ENCODE measurements around the gene MPC1. TPM values are rescaled to one million over a fixed set of nuclear protein-coding genes. Genes with fewer than 3 reads are reported as not detected.
"Not testable (repeated sequence)": the region's sequence is repeated elsewhere in the genome, so short reads cannot be mapped to it uniquely, and the experiment has no call there.

Gene MPC1
- total and polyA plus RNA-seq, 9 donors = 64.7 to 98.0 (median 71.2) TPM

DNA sequence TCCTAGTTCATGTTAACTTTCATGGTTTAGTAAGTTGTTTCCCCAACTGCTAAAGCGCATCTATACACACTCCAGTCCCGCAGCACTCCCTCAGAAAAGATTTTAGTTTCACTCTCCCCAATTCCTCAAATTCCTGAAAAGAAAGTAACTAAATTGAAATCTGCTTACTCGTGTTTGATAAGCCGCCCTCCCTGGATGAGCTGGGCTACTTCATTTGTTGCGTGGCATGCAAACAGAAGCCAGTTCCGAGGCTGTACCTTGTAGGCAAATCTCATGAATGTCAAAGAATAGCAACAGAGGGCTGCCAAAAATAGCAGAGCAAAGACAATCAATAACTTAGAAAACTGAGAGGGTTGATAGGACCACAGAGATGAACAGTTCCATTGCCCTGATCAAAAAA, 16.9 kb downstream of the MPC1 start:
- Histone ChIP-seq H3K36me3 (ENCODE audit: control insufficient read depth, insufficient read depth, low read length) (peaks cover 21% of the 10 kb centered on the region), H3K9me3 (replicated peaks; ENCODE audit: control insufficient read depth, low read depth, low read length) (no peaks in the 10 kb centered on the region), H3K27me3 (ENCODE audit: control insufficient read depth, insufficient read depth, low read length) (no peaks in the 10 kb centered on the region), H3K4me1 (ENCODE audit: control insufficient read depth, insufficient read depth, low read length) (peaks cover 11% of the 10 kb centered on the region), H3K27ac (ENCODE audit: low read length) (no peak overlapping the region), H3K4me3 (ENCODE audit: low read length) (no peak overlapping the region)
- WGBS (ENCODE audit: insufficient coverage) = 65% methylated on average over 5 of the region's 6 CpGs
- no peak for DNase-seq

DNA sequence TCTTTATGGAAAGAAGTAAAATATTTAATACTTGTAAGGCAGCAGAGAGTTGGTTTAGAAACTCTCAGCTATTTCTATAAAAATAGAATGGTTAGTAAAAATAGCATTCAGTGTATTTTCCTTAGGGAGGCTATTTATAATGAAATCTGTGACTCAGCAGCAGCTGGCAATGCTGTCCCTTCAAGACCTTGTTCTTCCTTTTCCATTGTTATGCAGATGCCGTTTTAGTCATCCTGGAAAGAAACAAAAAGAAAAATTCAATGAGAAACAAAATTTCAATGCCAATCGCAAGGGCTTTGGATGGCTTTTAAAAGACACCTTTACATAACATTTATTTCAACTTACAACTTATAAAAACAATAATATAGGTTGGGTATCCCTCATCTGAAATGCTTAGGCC, 17.5 kb downstream of the MPC1 start:
- DNase-seq = peak; percentile 72
- peaks cover 11% of the 10 kb centered on the region for H3K4me1 ChIP-seq (ENCODE audit: control insufficient read depth, insufficient read depth, low read length)
- H3K27ac ChIP-seq (ENCODE audit: low read length) = peak overlapping the region; percentile 31
- peaks cover 21% of the 10 kb centered on the region for H3K36me3 ChIP-seq (ENCODE audit: control insufficient read depth, insufficient read depth, low read length)
- no peak overlapping the region for H3K4me3 ChIP-seq (ENCODE audit: low read length)
- no peaks in the 10 kb centered on the region for H3K9me3 ChIP-seq (replicated peaks; ENCODE audit: control insufficient read depth, low read depth, low read length)
- H3K27me3 ChIP-seq (ENCODE audit: control insufficient read depth, insufficient read depth, low read length) = no peaks in the 10 kb centered on the region
- no CpG with 5 or more reads among the region's 2 CpGs for WGBS (ENCODE audit: insufficient coverage)

DNA sequence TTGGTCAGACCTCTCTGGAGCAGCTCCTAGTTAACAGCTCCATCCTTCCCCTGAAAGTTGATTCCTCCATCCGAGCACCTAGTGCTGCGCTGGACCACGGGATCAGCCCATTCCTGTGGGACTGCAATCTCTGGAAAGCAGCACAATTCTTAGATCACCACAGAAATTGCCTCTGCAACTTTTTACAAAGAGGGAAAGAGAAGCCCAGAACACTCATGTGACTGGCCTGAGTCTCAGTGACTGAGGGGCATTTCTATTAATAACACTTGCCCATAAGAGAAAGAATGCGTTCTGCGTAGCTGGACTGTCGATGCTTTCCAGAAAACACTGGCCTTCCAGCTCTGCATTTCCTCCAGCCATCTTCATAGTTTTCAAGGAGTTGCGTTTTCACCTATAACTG, 18.3 kb downstream of the MPC1 start:
- peak overlapping the region; percentile 37 for H3K27ac ChIP-seq (ENCODE audit: low read length)
- WGBS (ENCODE audit: insufficient coverage) = 65% methylated on average over 6 of the region's 7 CpGs
- no peak overlapping the region for H3K4me3 ChIP-seq (ENCODE audit: low read length)
- no peaks in the 10 kb centered on the region for H3K27me3 ChIP-seq (ENCODE audit: control insufficient read depth, insufficient read depth, low read length)
- H3K36me3 ChIP-seq (ENCODE audit: control insufficient read depth, insufficient read depth, low read length) = peaks cover 21% of the 10 kb centered on the region
- H3K4me1 ChIP-seq (ENCODE audit: control insufficient read depth, insufficient read depth, low read length) = peaks cover 11% of the 10 kb centered on the region
- H3K9me3 ChIP-seq (replicated peaks; ENCODE audit: control insufficient read depth, low read depth, low read length) = no peaks in the 10 kb centered on the region
- peak; percentile 34 for DNase-seq

DNA sequence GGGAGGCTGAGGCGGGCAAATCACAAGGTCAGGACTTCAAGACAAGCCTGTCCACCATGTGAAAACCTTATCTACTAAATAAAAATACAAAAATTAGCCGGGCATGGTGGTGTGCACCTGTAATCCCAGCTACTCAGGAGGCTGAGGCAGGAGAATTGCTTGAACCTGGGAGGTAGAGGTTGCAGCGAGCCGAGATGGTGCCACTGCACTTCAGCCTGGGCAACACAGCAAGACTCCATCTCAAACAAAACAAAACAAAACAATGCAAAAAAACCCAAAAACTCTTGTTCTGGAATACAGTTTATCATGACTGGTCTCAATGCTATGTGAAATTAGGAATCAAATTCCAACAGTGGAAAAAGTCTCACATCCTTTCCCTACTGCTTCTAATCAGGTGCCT, 20.3 kb downstream of the MPC1 start:
- Histone ChIP-seq H3K4me1 (ENCODE audit: control insufficient read depth, insufficient read depth, low read length) (peaks cover 11% of the 10 kb centered on the region), H3K36me3 (ENCODE audit: control insufficient read depth, insufficient read depth, low read length) (peaks cover 18% of the 10 kb centered on the region)
- H3K27ac ChIP-seq (ENCODE audit: low read length); H3K4me3 ChIP-seq (ENCODE audit: low read length); DNase-seq; H3K9me3 ChIP-seq (replicated peaks; ENCODE audit: control insufficient read depth, low read depth, low read length); H3K27me3 ChIP-seq (ENCODE audit: control insufficient read depth, insufficient read depth, low read length): not testable (repeated sequence)
- WGBS (ENCODE audit: insufficient coverage) = no CpG with 5 or more reads among the region's 4 CpGs

DNA sequence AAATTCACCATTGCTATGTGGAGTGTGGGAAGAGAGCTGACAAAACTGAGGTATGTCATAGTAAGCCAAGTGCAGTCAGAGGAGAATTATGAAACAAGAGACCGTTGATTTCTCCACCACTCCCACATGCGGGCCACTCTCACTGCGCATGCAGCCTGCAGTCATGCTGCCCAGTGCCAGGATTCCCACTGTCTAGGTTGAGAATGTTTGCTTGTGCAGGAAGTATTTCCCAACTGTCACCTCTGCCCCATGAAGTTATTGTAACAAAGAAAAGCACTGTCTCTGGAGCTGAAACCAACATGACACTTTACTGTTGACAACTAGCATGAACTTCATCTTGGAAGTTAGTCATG, 21.7 kb downstream of the MPC1 start:
- no peaks in the 10 kb centered on the region for H3K9me3 ChIP-seq (replicated peaks; ENCODE audit: control insufficient read depth, low read depth, low read length)
- peaks cover 16% of the 10 kb centered on the region for H3K36me3 ChIP-seq (ENCODE audit: control insufficient read depth, insufficient read depth, low read length)
- no CpG with 5 or more reads among the region's 3 CpGs for WGBS (ENCODE audit: insufficient coverage)
- H3K4me1 ChIP-seq (ENCODE audit: control insufficient read depth, insufficient read depth, low read length) = peaks cover 11% of the 10 kb centered on the region
- no peak overlapping the region for H3K27ac ChIP-seq (ENCODE audit: low read length)
- no peak overlapping the region for H3K4me3 ChIP-seq (ENCODE audit: low read length)
- H3K27me3 ChIP-seq (ENCODE audit: control insufficient read depth, insufficient read depth, low read length) = no peaks in the 10 kb centered on the region
- no peak for DNase-seq

DNA sequence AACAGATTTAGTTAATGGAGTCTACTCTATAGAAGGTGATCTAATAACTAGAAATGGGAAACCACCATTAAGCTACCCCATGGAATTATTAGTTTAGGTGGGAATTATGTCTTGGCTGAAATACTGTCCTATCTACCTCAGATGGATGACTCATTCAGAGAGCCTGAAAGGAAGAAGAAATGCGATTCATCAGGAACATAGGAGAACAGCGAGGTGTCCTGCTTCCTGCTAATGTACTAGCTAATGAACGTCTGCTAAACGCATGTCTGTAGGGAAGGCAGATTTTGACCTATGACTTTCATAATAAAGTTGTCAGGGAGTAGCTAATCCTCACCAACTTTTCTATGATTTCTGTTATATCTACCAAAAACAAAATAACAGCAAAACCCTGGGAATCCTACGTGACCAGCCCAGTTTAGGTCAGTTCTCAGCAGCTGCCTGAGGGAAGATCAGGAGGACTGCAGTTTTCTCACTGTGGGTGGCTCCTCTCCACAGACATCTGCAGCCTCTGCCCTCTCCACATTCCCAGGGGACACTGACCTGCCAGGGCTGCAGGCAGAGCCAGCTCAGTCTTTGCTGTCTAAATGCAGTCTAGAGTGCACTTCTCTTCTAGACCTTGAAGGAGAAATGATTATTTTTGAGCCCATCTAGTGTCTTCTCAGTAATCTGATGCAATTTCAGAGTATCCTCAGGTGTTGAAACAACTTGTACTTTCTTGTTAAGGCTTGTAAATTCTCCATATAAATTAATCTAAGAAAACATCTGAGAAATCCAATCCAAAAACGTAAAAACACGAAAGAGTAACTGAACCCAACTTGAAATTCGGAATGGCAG, 22.3 kb downstream of the MPC1 start:
- no peak overlapping the region for H3K27ac ChIP-seq (ENCODE audit: low read length)
- H3K27me3 ChIP-seq (ENCODE audit: control insufficient read depth, insufficient read depth, low read length) = no peaks in the 10 kb centered on the region
- peaks cover 11% of the 10 kb centered on the region for H3K4me1 ChIP-seq (ENCODE audit: control insufficient read depth, insufficient read depth, low read length)
- H3K4me3 ChIP-seq (ENCODE audit: low read length) = no peak overlapping the region
- 82% methylated on average over 4 of the region's 8 CpGs for WGBS (ENCODE audit: insufficient coverage)
- DNase-seq = no peak
- H3K9me3 ChIP-seq (replicated peaks; ENCODE audit: control insufficient read depth, low read depth, low read length) = no peaks in the 10 kb centered on the region
- peaks cover 13% of the 10 kb centered on the region for H3K36me3 ChIP-seq (ENCODE audit: control insufficient read depth, insufficient read depth, low read length)

DNA sequence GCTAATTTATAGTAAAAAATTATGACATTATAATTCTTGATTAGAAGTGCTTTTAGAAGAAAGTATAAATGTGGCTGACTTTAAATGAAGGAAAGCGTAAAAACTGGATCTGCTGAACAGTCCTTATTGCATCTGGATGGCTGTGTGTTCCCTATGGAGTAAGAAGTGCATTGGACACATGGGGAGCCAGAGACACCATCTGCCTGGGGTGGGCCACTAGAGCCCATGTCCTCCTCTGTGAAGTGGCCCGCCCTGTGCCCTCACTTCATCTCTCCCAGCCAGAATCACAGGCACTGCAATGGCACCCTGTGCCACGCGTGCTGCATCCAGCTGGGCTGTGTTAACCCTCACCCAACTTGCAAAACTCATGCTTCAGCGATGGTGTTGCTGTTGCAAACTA, 27.2 kb downstream of the MPC1 start:
- H3K9me3 ChIP-seq (replicated peaks; ENCODE audit: control insufficient read depth, low read depth, low read length) = no peaks in the 10 kb centered on the region
- no peak overlapping the region for H3K4me3 ChIP-seq (ENCODE audit: low read length)
- H3K27me3 ChIP-seq (ENCODE audit: control insufficient read depth, insufficient read depth, low read length) = peaks cover 7% of the 10 kb centered on the region
- H3K4me1 ChIP-seq (ENCODE audit: control insufficient read depth, insufficient read depth, low read length) = no peaks in the 10 kb centered on the region
- 60% methylated on average over 3 of the region's 5 CpGs for WGBS (ENCODE audit: insufficient coverage)
- H3K27ac ChIP-seq (ENCODE audit: low read length) = no peak overlapping the region
- no peaks in the 10 kb centered on the region for H3K36me3 ChIP-seq (ENCODE audit: control insufficient read depth, insufficient read depth, low read length)
- DNase-seq = no peak

DNA sequence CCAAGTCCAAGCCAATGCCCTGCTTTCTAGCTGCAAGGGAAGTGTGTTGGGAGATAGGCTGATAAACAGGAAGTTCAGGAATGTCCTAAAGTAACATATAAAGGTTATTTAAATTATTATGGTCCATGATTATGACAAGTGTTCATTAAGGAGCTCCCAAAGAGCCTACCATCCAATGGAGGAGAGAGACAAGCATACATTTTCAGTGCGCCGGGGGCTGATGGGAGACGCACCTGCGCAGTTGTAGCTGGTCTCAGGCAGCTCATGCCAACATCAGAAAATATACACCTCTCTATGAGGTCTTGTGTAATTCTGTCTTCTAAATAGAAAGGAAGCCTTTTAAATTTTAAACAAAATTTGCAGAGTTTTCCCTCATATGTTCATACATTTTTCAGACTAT, 27.8 kb downstream of the MPC1 start:
- no peak overlapping the region for H3K27ac ChIP-seq (ENCODE audit: low read length)
- WGBS (ENCODE audit: insufficient coverage) = no CpG with 5 or more reads among the region's 4 CpGs

DNA sequence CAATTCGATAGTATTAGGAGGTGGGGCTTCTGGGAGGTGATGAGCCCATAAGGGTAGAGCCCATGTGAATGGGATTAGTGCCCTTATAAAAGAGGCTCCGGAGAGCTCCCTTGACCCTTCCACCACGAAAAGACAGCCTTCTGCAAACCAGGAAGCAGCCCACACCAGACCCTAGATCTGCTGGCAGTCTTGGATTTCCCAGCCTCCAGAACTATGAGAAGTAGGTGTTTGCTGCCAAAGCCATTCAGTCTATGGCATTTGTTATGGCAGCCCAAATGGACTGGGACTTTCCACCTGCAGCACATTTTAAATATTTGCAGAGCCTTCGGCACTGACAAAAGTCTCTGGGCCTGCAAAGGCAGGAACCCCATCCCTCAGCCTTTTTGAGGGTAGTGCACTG, 28.6 kb downstream of the MPC1 start:
- H3K27me3 ChIP-seq (ENCODE audit: control insufficient read depth, insufficient read depth, low read length) = peaks cover 7% of the 10 kb centered on the region
- no peaks in the 10 kb centered on the region for H3K9me3 ChIP-seq (replicated peaks; ENCODE audit: control insufficient read depth, low read depth, low read length)
- no peak overlapping the region for H3K4me3 ChIP-seq (ENCODE audit: low read length)
- DNase-seq = no peak
- no peak overlapping the region for H3K27ac ChIP-seq (ENCODE audit: low read length)
- H3K4me1 ChIP-seq (ENCODE audit: control insufficient read depth, insufficient read depth, low read length) = no peaks in the 10 kb centered on the region
- no CpG with 5 or more reads among the region's 4 CpGs for WGBS (ENCODE audit: insufficient coverage)
- no peaks in the 10 kb centered on the region for H3K36me3 ChIP-seq (ENCODE audit: control insufficient read depth, insufficient read depth, low read length)

More for the DNA sequence above, 27.8 kb downstream of the MPC1 start:
- peaks cover 7% of the 10 kb centered on the region for H3K27me3 ChIP-seq (ENCODE audit: control insufficient read depth, insufficient read depth, low read length)
- H3K36me3 ChIP-seq (ENCODE audit: control insufficient read depth, insufficient read depth, low read length) = no peaks in the 10 kb centered on the region
- H3K4me1 ChIP-seq (ENCODE audit: control insufficient read depth, insufficient read depth, low read length) = no peaks in the 10 kb centered on the region
- H3K4me3 ChIP-seq (ENCODE audit: low read length) = no peak overlapping the region
- no peak for DNase-seq
- H3K9me3 ChIP-seq (replicated peaks; ENCODE audit: control insufficient read depth, low read depth, low read length) = no peaks in the 10 kb centered on the region

DNA sequence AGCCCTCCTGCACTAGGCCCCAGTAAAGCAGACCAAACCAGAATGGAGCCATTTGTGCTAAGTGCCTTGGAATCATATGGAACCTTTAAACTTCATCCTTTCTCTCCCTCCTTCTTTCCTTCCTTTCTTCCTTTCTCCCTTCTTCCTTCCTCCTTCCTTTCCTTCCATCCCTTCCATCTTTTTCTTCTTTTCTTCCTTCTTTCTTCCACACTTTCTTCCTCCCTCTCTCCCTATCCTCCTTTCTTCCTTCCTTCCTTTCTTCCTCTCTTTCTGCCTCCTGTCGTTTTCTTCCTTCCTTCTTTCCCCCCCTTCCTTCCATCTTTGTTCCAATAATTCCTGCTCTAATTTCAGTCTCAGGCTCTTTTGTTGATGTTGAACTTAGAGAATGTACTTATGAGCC, 29.2 kb downstream of the MPC1 start:
- Histone ChIP-seq H3K4me1 (ENCODE audit: control insufficient read depth, insufficient read depth, low read length) (no peaks in the 10 kb centered on the region), H3K36me3 (ENCODE audit: control insufficient read depth, insufficient read depth, low read length) (no peaks in the 10 kb centered on the region), H3K4me3 (ENCODE audit: low read length) (no peak overlapping the region), H3K27me3 (ENCODE audit: control insufficient read depth, insufficient read depth, low read length) (peaks cover 7% of the 10 kb centered on the region), H3K27ac (ENCODE audit: low read length) (no peak overlapping the region), H3K9me3 (replicated peaks; ENCODE audit: control insufficient read depth, low read depth, low read length) (no peaks in the 10 kb centered on the region)
- no peak for DNase-seq
- WGBS (ENCODE audit: insufficient coverage) = no CpG with 5 or more reads among the region's 1 CpG

DNA sequence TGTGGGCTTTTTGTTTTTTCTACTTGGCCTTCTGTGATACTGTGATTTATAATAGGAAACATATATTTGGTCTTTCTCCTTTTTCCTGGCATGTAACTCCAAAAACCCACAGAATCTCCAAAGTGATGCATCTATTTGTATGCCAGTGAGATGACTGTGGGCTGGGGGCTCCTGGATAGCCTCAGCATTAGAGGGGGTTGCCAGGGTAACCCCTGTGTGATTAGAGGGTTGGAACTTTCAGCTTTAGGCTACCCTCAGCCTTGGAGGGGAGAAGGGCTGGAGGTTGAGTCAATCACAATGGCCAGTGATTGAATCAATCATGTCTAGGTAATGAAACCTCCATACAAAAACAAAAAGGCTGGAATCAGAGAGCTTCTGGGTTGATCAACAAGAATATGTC, 29.8 kb downstream of the MPC1 start:
- H3K27ac ChIP-seq (ENCODE audit: low read length) = no peak overlapping the region
- no peaks in the 10 kb centered on the region for H3K9me3 ChIP-seq (replicated peaks; ENCODE audit: control insufficient read depth, low read depth, low read length)
- H3K4me3 ChIP-seq (ENCODE audit: low read length) = no peak overlapping the region
- DNase-seq = no peak
- H3K36me3 ChIP-seq (ENCODE audit: control insufficient read depth, insufficient read depth, low read length) = no peaks in the 10 kb centered on the region
- H3K27me3 ChIP-seq (ENCODE audit: control insufficient read depth, insufficient read depth, low read length) = peaks cover 7% of the 10 kb centered on the region
- no peaks in the 10 kb centered on the region for H3K4me1 ChIP-seq (ENCODE audit: control insufficient read depth, insufficient read depth, low read length)
